GDM1 (cell line): Measurements from ENCODE around the gene ZBTB2.

Source experiments
- DNase-seq: peaks from one replicate; lab custom pipeline; 2025; lab: John Stamatoyannopoulos, UW

The ZBTB2 gene

DNA sequence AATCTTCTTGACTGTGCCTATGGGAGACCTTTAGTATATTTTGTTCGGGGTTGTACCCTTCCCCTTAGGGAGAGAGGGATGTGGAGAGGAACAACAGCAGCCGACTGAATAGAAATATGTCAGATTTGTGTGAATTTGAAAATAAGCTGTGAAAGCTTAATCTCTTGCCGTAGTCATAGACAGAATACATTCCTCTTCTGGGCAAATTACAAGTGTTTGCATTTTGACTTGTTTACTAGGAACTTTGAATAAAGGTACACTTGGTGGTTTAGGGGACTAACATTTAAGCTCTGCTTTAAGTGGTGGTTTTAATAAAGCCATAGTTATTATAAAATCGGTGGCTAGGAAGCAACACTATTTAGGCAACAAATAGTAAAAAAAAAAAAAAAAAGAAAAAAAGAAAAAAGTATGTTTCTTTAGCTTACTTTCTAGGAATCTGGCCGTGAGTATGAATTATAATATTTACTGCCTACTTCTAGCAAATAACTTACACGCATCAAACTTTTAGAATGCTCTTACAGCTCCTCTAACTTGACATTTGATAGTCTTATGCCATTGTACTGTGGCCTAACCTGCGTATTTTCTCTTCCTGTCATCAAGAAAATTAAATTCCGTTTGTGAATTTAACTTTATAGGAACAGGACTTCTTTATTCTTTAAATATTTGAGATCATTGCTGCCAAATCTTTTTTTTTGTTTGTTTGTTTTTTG, 65.1 kb downstream of the ZBTB2 start:
- DNase-seq, result no peak

DNA sequence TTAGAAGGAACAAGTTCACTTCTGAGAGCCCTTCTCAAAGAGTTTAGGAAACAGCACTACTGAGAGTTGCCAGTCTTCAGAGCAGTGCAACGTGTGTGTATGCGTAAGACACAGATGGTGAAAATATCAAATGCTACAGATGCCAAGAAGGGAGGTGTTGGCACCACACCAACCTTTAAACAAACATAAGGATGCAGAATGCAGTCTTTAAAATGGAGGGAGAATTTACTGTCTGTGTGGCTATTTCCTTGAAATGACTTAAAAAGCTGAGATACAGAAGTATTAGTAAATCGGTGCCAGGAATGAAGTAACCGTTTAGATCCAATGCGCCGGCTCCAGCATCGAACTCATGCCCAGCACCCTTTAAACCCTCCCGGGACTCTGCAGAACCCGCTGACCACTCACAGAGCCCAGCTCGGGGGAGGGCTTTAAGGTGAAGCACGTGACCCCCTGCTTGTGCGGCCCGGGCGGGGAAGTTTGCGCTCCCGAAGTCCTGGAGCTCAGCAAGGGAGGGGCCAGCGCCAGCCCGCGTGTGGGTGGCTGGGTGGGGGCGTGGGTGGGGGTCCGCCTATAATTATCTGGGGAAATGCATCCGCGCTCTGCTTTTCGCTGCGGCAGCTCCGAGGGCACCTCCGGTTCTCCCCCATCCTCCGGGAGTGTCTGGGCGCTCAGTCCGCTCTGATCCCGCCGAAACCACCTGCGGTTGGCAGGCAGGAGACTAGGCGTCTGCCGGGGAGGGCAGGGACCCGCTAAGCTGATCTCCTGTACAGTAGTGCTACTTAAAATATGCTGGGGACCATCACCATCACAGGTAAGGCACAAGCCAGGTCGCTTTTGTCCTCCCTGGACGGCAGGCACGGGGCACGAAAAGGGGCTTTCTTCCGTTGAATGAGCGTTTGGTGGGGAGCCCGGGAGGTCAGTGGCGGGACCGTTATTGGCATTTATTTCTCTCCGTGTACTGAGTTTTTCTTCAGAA, 66.0 kb downstream of the ZBTB2 start:
- no peak for DNase-seq

DNA sequence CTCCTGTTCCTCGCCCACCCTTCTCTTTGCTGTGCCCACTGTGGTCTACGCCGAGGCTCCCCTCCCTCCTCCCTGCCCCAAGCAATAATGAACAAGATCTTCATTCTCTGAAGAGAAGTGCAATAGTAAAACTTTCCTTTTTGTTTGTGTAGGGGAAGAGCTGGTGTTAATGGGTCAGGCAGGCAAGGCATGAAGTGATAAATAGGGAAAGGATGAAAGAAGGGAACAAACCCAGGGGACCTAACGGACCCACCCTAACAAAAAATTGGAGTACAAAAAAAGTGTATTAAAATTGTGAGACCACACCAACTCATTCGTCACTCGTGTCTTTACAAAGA, 66.9 kb downstream of the ZBTB2 start:
- DNase-seq, result no peak

DNA sequence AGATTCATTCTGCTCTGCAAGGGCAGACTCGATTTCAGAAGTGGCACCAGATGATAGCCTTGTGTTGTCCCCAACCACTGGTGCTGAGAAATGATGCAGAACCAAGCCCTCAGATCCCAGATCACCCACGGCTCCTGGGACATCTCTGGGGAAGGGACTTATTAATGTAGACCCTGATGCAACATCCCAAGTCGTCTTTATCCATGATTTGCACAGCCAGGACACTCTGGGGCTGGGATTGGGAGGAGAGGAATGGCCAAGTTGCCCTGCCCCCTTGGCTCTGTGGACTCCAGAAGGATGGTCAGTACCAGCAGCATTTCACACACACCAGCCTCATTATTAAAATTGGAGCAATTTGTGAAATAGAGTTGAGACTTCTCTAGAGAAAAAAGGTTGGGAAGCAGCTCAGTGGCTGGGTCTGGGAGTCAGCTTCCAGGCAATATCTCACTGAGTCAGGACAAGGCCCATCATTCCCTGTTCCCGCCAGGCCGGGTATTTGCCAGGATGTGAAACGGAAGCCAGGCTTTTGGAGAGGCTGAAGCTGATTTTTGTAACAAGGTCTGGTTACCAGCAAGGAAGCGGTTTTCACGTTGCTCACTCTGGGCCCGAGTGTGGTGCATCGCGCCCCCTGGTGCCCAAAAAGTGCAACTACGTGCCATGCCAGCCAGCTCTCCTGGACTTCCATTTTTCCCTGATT, 67.4 kb downstream of the ZBTB2 start:
- peak; percentile 35 for DNase-seq

DNA sequence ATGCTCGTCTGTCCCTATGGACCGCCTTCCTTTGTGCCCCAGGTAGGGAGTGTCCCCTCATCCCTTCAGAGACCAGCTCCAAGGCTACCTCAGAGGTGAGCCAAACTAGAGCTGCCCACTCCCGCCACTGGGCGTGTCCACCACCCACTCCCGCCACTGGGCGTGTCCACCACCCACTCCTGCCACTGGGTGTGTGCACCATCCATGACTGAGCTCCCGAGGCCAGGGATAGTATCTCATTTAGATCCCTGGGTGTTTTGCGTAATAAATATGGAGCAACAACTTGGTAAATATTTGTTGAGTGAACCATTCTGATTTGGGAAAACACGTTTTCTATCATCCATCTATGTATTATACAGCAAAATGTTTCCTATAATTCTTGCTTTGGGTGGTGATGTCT, 68.8 kb downstream of the ZBTB2 start:
- DNase-seq, result no peak

DNA sequence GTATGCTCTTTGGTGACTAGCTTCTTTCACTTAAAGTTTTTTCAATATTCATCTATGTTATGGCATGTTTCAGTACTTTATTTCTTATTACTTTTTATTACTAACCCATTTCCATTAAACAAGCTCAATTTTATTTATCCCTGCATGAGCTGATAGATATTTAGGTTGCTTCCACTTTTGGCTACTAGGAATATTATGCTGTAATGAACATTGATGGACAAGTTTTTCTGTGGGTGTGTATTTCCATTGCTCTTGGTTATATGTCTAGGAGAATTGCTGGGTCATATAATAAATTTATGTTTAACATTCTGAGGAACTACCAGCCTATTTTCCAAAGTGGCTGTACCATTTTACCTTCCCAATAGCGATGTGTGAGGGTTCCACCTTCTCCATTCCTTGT, 69.9 kb downstream of the ZBTB2 start:
- DNase-seq, result no peak

DNA sequence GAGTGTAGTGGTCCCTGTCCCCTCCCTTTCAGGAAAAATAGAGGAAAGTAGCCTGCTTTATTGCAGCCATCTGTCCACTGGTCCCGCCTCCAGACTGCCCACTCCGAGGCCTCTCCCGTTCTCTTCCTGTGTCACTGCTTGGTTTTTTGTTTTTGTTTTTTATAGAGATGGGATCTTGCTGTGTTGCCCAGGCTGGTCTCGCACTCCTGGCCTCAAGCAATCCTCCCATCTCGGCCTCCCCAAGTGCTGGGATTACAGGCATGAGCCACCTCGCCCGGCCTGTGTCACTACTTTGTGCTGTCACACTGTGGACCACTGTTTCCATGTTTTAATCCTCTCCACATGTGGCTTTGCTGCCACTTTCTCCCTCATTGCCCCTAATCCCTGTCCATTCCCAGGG, 71.2 kb downstream of the ZBTB2 start:
- no peak for DNase-seq

DNA sequence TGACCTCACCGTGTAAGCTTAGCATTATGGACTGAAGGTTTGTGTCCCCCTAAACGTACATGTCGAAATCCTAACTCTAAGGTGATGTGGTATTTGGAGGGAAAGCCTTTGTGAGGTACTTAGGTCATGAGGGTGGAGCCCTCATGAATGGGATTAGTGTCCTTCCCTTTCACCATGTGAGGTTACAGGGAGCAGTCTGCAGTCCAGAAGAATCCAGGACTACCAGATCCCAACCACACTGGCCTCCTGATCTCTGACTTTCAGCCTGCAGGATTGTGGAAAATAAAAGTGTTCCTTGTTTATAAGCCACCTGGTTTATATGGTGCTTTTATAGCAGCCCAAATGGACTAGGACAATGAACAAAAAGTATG, 73.4 kb downstream of the ZBTB2 start:
- no peak for DNase-seq

DNA sequence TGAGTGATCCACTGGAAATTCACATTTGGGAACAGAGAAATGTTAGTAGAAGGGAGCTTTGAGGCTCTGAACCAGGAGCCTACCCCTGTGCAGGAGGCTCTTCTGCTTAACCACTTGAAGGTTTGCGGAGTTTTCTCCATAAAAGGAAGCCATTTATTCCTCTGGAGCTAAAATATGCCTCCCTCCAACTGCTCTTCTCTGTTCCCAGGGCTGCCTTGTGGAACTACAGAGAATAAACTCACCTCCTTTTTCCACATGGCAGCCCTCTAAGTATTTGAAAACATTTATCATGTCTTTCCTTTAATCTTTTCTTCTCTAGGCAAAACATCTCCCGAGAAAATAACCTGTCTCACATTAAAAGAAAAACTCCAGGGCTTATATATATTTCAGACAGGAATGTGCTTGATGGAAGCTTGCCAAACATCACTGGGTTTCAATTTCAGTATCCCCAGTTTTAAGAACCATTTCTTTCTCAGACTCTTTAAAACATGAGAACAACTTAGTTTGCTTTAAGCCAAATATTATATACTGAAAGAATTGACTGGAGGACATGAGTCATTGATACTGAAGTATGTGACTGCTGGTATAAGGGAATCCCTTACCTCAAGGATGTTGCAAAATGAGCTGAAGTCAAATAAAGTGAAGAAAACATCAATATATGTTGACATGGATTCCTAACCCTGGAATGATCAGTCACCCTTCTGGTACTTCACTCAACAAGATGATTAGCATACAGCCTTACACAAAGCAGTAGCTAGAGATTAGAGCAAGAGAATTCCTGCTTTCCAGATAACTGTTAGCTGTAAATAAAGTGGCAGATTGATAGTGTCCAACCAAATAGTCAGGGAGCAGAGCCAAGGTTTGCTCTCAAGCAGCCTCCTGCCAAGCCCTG, 74.0 kb downstream of the ZBTB2 start:
- DNase-seq, result no peak

DNA sequence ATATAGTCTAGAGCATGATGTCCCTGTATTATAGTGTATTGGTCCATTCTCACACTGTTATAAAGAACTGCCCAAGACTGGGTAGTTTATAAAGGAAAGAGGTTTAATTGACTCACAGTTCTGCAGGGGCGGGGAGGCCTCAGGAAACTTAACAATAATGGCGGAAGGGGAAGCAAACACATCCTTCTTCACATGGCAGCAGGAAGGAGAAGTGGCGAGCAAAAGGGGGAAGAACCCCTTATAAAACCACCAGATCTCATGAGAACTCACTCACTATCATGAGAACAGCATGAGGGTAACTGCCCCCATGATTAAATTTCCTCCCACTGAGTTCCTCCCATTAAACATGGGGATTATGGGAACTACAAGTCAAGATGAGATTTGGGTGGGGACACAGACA, 75.7 kb downstream of the ZBTB2 start:
- DNase-seq, result peak; percentile 20
